Measurements from ENCODE around the gene C1orf141.

The C1orf141 gene

GRCh38 chr1:67097305-67097704, 37.5 kb downstream of the C1orf141 start:
- DNase-seq (ENCODE audit: insufficient read length, low spot score) (no peak), FAIRE-seq (no peak)
- no peak for TF ChIP-seq CTCF (IDR thresholded peaks at IDR 0.05; ENCODE audit: insufficient read depth, missing control alignments)

- no peak for FAIRE-seq
- DNase-seq (ENCODE audit: insufficient read length, low spot score), result no peak
- TF ChIP-seq CTCF (IDR thresholded peaks at IDR 0.05; ENCODE audit: insufficient read depth, missing control alignments), result no peak
These were observed 40.6 kb downstream of the C1orf141 start for GRCh38 chr1:67094191-67094590.

- FAIRE-seq (no peak), DNase-seq (ENCODE audit: insufficient read length, low spot score) (no peak)
- no peak for TF ChIP-seq CTCF (IDR thresholded peaks at IDR 0.05; ENCODE audit: insufficient read depth, missing control alignments)
These were observed 45.0 kb downstream of the C1orf141 start for GRCh38 chr1:67089685-67090208.

GRCh38 chr1:67088440-67088839, 46.3 kb downstream of the C1orf141 start:
- no peak for TF ChIP-seq CTCF (IDR thresholded peaks at IDR 0.05; ENCODE audit: insufficient read depth, missing control alignments)
- no peak for FAIRE-seq
- no peak for DNase-seq (ENCODE audit: insufficient read length, low spot score)

- no peak for DNase-seq (ENCODE audit: insufficient read length, low spot score)
- no peak for TF ChIP-seq CTCF (IDR thresholded peaks at IDR 0.05; ENCODE audit: insufficient read depth, missing control alignments)
- FAIRE-seq, result no peak
These were observed 49.4 kb downstream of the C1orf141 start for GRCh38 chr1:67085326-67085725.

GRCh38 chr1:67084765-67085318, 49.9 kb downstream of the C1orf141 start:
- FAIRE-seq, result no peak
- TF ChIP-seq CTCF (IDR thresholded peaks at IDR 0.05; ENCODE audit: insufficient read depth, missing control alignments), result no peak
- DNase-seq (ENCODE audit: insufficient read length, low spot score), result no peak

GRCh38 chr1:67078291-67078690, 56.5 kb downstream of the C1orf141 start:
- FAIRE-seq (no peak), DNase-seq (ENCODE audit: insufficient read length, low spot score) (no peak)
- no peak for TF ChIP-seq CTCF (IDR thresholded peaks at IDR 0.05; ENCODE audit: insufficient read depth, missing control alignments)
